Fibroblast of lung (primary cell): Measurements from ENCODE around the gene ADAMTS16. TPM values are rescaled to one million over a fixed set of nuclear protein-coding genes. Genes with fewer than 3 reads are reported as not detected.

ENCODE experiments used
- DNase-seq, 2 donors: peaks; one replicate each; pipeline versions ENCODE4 v3.0.0 to v3.0.0-alpha.2; 2010; ENCODE audit warnings: low read depth in 2 of 2
- H2AFZ ChIP-seq: 2 replicates; pipeline ENCODE4 v1.5.1; 2012; ENCODE audit warnings: low read length, control low read depth, inconsistent platforms
- H3K27ac ChIP-seq: 2 replicates; pipeline ENCODE4 v1.5.1; 2011; ENCODE audit warnings: low read length, control low read depth; ENCODE audit not compliant: insufficient read depth
- H3K27me3 ChIP-seq: 2 replicates; pipeline ENCODE4 v1.5.1; 2011; ENCODE audit warnings: mild to moderate bottlenecking, low read length; ENCODE audit not compliant: control insufficient read depth, insufficient read depth
- H3K36me3 ChIP-seq: 2 replicates; pipeline ENCODE4 v1.5.1; 2011; ENCODE audit warnings: low read length; ENCODE audit not compliant: control insufficient read depth, insufficient read depth
- H3K4me1 ChIP-seq: 2 replicates; pipeline ENCODE4 v1.5.1; 2011; ENCODE audit warnings: low read length; ENCODE audit not compliant: control insufficient read depth, insufficient read depth; ENCODE audit errors: extremely low read depth
- H3K4me2 ChIP-seq: 2 replicates; pipeline ENCODE4 v1.5.1; 2011; ENCODE audit warnings: low read length, control low read depth; ENCODE audit not compliant: insufficient read depth; ENCODE audit errors: extremely low read depth
- H3K4me3 ChIP-seq, 4 experiments: fragments of 200-600 bp in 1 of 4; sonication (generic) in 1 of 4; replicated peaks in 1 of 4; 2 replicates each; pipeline ENCODE4 v1.5.1; 2011 to 2016; ENCODE audit warnings: low read length in 4 of 4, low read depth in 3 of 4, mild to moderate bottlenecking in 3 of 4, control low read depth in 2 of 4, inconsistent platforms in 1 of 4, mixed read lengths in 1 of 4; ENCODE audit not compliant: insufficient read depth in 1 of 4; ENCODE audit errors: control extremely low read depth in 1 of 4
- H3K79me2 ChIP-seq: 2 replicates; pipeline ENCODE4 v1.5.1; 2012; ENCODE audit warnings: mild to moderate bottlenecking, low read length, inconsistent platforms; ENCODE audit not compliant: control insufficient read depth, insufficient read depth
- H3K9ac ChIP-seq: 2 replicates; pipeline ENCODE4 v1.5.1; 2011; ENCODE audit warnings: mild to moderate bottlenecking, low read length, control low read depth; ENCODE audit not compliant: insufficient read depth
- H3K9me3 ChIP-seq: 2 replicates; pipeline ENCODE4 v1.5.1; 2012; ENCODE audit warnings: low read depth, low read length; ENCODE audit not compliant: control insufficient read depth, insufficient read depth
- H4K20me1 ChIP-seq: 2 replicates; pipeline ENCODE4 v1.5.1; 2011; ENCODE audit warnings: low read length; ENCODE audit not compliant: control insufficient read depth, insufficient read depth; ENCODE audit errors: extremely low read depth
- EZH2 ChIP-seq: IDR thresholded peaks from 2 replicates; pipeline ENCODE4 v1.5.1; 2012; ENCODE audit warnings: low read length, control low read depth, mild to moderate bottlenecking; ENCODE audit errors: missing control alignments
- polyA plus RNA-seq, 2 donors: library from polyadenylated mRNA; depleted of rRNA in 1 of 2; stranded (reverse) in 1 of 2; unstranded in 1 of 2; fragments of >200 nt; gene quantifications; 2 replicates each; pipeline ENCODE4 v1.2.1, GENCODE V29; 2011 to 2012; ENCODE audit warnings: missing spikeins in 1 of 2
- total RNA-seq: library from RNA; depleted of rRNA; stranded (reverse); fragments of >200 nt; gene quantifications from 2 replicates; pipeline ENCODE4 v1.2.1, GENCODE V29; 2014
- TF ChIP-seq, protein P1 (sequence below), 2 donors: IDR thresholded peaks in 1 of 2; conservative IDR thresholded peaks in 1 of 2; 1 replicate in 1 of 2; 2 replicates in 1 of 2; pipeline ENCODE4 v1.5.1; 2011 to 2012; ENCODE audit warnings: low read length in 2 of 2, control low read depth in 1 of 2, inconsistent platforms in 1 of 2, low read depth in 1 of 2, mild to moderate bottlenecking in 1 of 2

The ADAMTS16 gene
- total and polyA plus RNA-seq, 2 donors (not counting 1 experiment from before 2014, with no cell fraction given) = 0.06 to 0.17 TPM

DNA sequence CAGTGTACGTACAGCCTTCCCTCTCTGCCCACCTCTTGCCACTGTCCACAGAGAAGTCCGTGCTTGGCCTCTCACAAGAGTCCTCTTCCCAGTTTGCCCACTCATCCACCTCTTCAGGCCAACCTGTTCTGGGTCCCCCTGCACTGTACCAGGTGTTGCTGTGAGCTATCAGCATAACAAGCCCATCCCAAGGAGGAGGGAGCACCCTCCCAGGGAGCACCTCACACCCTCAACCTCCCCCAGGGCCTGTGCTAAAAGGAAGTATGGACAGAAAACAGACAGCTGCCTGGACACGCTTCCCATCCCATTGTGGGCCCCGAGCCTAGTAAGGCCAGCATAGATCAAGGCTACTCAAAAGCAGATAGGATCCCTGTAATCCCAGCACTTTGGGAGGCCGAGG, 168.2 kb downstream of the ADAMTS16 start:
- H2AFZ ChIP-seq = no peak overlapping the region
- H3K4me1 ChIP-seq = no peaks in the 10 kb centered on the region
- H3K9ac ChIP-seq = no peak overlapping the region
- no peak overlapping the region for H3K27ac ChIP-seq
- H3K36me3 ChIP-seq = no peaks in the 10 kb centered on the region
- H3K27me3 ChIP-seq = no peaks in the 10 kb centered on the region
- TF ChIP-seq, protein P1, sequence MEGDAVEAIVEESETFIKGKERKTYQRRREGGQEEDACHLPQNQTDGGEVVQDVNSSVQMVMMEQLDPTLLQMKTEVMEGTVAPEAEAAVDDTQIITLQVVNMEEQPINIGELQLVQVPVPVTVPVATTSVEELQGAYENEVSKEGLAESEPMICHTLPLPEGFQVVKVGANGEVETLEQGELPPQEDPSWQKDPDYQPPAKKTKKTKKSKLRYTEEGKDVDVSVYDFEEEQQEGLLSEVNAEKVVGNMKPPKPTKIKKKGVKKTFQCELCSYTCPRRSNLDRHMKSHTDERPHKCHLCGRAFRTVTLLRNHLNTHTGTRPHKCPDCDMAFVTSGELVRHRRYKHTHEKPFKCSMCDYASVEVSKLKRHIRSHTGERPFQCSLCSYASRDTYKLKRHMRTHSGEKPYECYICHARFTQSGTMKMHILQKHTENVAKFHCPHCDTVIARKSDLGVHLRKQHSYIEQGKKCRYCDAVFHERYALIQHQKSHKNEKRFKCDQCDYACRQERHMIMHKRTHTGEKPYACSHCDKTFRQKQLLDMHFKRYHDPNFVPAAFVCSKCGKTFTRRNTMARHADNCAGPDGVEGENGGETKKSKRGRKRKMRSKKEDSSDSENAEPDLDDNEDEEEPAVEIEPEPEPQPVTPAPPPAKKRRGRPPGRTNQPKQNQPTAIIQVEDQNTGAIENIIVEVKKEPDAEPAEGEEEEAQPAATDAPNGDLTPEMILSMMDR (conservative IDR thresholded peaks at IDR 0.05 in 1 of 2, IDR thresholded peaks at IDR 0.05 in 1 of 2; ENCODE audit: low read depth in 1 of 2, low read length in 2 of 2) = no peak
- no peak for TF ChIP-seq EZH2
- H3K4me2 ChIP-seq = no peak overlapping the region
- DNase-seq = no peak
- no peak overlapping the region for H3K4me3 ChIP-seq
- no peaks in the 10 kb centered on the region for H3K9me3 ChIP-seq
- H4K20me1 ChIP-seq = no peaks in the 10 kb centered on the region
- H3K79me2 ChIP-seq = no peaks in the 10 kb centered on the region

DNA sequence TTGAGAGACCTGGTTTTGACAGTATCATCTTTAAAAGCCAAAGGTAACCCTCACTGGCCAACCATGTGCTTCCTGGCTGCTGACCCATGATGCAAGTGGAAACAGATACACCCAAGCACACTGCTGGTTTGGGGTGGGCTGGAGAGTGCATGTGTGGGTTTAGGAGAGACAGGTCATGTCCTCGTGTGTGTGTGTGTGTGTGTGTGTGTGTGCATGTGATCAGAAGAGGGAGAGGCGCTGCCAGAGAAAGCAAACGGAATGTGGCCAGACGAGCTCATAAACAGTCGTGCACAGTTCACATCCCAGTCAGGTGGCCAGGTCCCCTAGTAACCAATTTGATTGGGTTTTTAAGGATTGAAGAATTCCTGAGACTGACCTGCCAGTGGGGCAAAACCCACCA, 169.5 kb downstream of the ADAMTS16 start:
- Histone ChIP-seq H3K27me3 (no peaks in the 10 kb centered on the region), H3K9ac (no peak overlapping the region), H3K4me2 (no peak overlapping the region), H2AFZ (no peak overlapping the region), H3K9me3 (no peaks in the 10 kb centered on the region), H3K27ac (no peak overlapping the region), H3K36me3 (no peaks in the 10 kb centered on the region), H3K4me3 (no peak overlapping the region), H4K20me1 (no peaks in the 10 kb centered on the region), H3K79me2 (no peaks in the 10 kb centered on the region), H3K4me1 (no peaks in the 10 kb centered on the region)
- DNase-seq = no peak
- TF ChIP-seq, protein P1 (conservative IDR thresholded peaks at IDR 0.05 in 1 of 2, IDR thresholded peaks at IDR 0.05 in 1 of 2; ENCODE audit: low read depth in 1 of 2, low read length in 2 of 2) = no peak
- no peak for TF ChIP-seq EZH2

GRCh38 chr5:5313101-5313635, 173.0 kb downstream of the ADAMTS16 start:
- no peak overlapping the region for H3K4me2 ChIP-seq
- no peaks in the 10 kb centered on the region for H3K79me2 ChIP-seq
- TF ChIP-seq, protein P1 (conservative IDR thresholded peaks at IDR 0.05 in 1 of 2, IDR thresholded peaks at IDR 0.05 in 1 of 2; ENCODE audit: low read depth in 1 of 2, low read length in 2 of 2) = no peak
- no peak for TF ChIP-seq EZH2
- H2AFZ ChIP-seq = no peak overlapping the region
- no peaks in the 10 kb centered on the region for H3K27me3 ChIP-seq
- no peaks in the 10 kb centered on the region for H3K9me3 ChIP-seq
- H3K36me3 ChIP-seq = no peaks in the 10 kb centered on the region
- no peak overlapping the region for H3K4me3 ChIP-seq
- H4K20me1 ChIP-seq = no peaks in the 10 kb centered on the region
- no peaks in the 10 kb centered on the region for H3K4me1 ChIP-seq
- peak in 1 of 2 donors; percentile 85 for DNase-seq
- no peak overlapping the region for H3K9ac ChIP-seq
- no peak overlapping the region for H3K27ac ChIP-seq
